Measurements from ENCODE around the gene SLC25A1. TPM values are rescaled to one million over a fixed set of nuclear protein-coding genes. Genes with fewer than 3 reads are reported as not detected.

SLC25A1 gene
- polyA plus RNA-seq, 1 of the 3 experiments (the other 2 are of a cell fraction), result 44.7 TPM

- DNase-seq, result no peak
Measured at GRCh38 chr22:19182472-19183157, 4.1 kb upstream of the SLC25A1 start.

GRCh38 chr22:19181786-19182471 lies 3.4 kb upstream of the SLC25A1 start:
- CTCF ChIA-PET, result interaction anchor here (0.6 to 1.3 kb wide), 2 partner anchors 106 to 109 kb away, joined by 3 to 5 read pairs; partner anchors contain the start of gene CLTCL1
- Histone ChIP-seq H3K79me2 (ENCODE audit: insufficient read depth) (peaks cover 11% of the 10 kb centered on the region), H3K9me3 (no peaks in the 10 kb centered on the region), H3K4me1 (ENCODE audit: control insufficient read depth in 1 of 2, insufficient read depth in 2 of 2, low read depth in 1 of 2, low read length in 1 of 2) (peaks cover 6 to 18% of the 10 kb centered on the region in 2 experiments; a peak in 1 of 4 replicates), H3K9ac (no peak overlapping the region), H3K4me3 (ENCODE audit: low read depth in 2 of 2, low read length in 1 of 2) (no peak overlapping the region), H3K9me2 (no peaks in the 10 kb centered on the region), H3K36me3 (replicated peaks in 1 of 2; ENCODE audit: control insufficient read depth in 1 of 2, insufficient read depth in 2 of 2, low read length in 1 of 2) (peaks cover 0 to under 1% of the 10 kb centered on the region in 2 experiments), H4K20me1 (ENCODE audit: insufficient read depth) (no peaks in the 10 kb centered on the region), H3K27me3 (ENCODE audit: insufficient read depth) (no peaks in the 10 kb centered on the region), H3K27ac (ENCODE audit: low read depth in 2 of 2, low read length in 1 of 2) (no peak overlapping the region), H3K4me2 (no peak overlapping the region), H3F3A (replicated peaks; ENCODE audit: insufficient read depth) (peaks cover 4% of the 10 kb centered on the region), H2AFZ (ENCODE audit: low read depth) (no peak overlapping the region)
- no peak for DNase-seq
- TF ChIP-seq NFIC (IDR thresholded peaks at IDR 0.05; ENCODE audit: borderline replicate concordance), result no peak
- TF ChIP-seq NRF1 (IDR thresholded peaks at IDR 0.05; ENCODE audit: low read depth, low read length), result no peak
- no peak for TF ChIP-seq JUND (IDR thresholded peaks at IDR 0.05)
- TF ChIP-seq GATA2 (CRISPR knock-in tag; IDR thresholded peaks at IDR 0.05), result no peak
- no peak for TF ChIP-seq EZH2phosphoT487 (IDR thresholded peaks at IDR 0.05; ENCODE audit: borderline replicate concordance, low read depth)
- no peak for TF ChIP-seq RXRA (IDR thresholded peaks at IDR 0.05; ENCODE audit: borderline replicate concordance, low read depth)
- TF ChIP-seq CHD2 (IDR thresholded peaks at IDR 0.05; ENCODE audit: low read length, partially characterized antibody), result no peak
- TF ChIP-seq SIN3A (IDR thresholded peaks at IDR 0.05; ENCODE audit: borderline replicate concordance, low read depth, low read length), result no peak
- TF ChIP-seq, protein P1, sequence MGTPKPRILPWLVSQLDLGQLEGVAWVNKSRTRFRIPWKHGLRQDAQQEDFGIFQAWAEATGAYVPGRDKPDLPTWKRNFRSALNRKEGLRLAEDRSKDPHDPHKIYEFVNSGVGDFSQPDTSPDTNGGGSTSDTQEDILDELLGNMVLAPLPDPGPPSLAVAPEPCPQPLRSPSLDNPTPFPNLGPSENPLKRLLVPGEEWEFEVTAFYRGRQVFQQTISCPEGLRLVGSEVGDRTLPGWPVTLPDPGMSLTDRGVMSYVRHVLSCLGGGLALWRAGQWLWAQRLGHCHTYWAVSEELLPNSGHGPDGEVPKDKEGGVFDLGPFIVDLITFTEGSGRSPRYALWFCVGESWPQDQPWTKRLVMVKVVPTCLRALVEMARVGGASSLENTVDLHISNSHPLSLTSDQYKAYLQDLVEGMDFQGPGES (IDR thresholded peaks at IDR 0.05; ENCODE audit: low read depth, low read length), result no peak
- TF ChIP-seq MAX (IDR thresholded peaks at IDR 0.05; ENCODE audit: low read depth), result no peak
- no peak for TF ChIP-seq POLR2AphosphoS5 (IDR thresholded peaks at IDR 0.05; ENCODE audit: low read depth, low read length)
- TF ChIP-seq YY1 (IDR thresholded peaks at IDR 0.05; ENCODE audit: low read depth), result no peak
- TF ChIP-seq RCOR1 (IDR thresholded peaks at IDR 0.05; ENCODE audit: low read length), result no peak
- TF ChIP-seq, protein P2, sequence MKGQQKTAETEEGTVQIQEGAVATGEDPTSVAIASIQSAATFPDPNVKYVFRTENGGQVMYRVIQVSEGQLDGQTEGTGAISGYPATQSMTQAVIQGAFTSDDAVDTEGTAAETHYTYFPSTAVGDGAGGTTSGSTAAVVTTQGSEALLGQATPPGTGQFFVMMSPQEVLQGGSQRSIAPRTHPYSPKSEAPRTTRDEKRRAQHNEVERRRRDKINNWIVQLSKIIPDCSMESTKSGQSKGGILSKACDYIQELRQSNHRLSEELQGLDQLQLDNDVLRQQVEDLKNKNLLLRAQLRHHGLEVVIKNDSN (IDR thresholded peaks at IDR 0.05; ENCODE audit: borderline replicate concordance, low read depth), result no peak
- 72% methylated on average over 11 of the region's 12 CpGs for WGBS (ENCODE audit: low lambda C conversion rate)
- POLR2A ChIA-PET, result no interaction called here

More at GRCh38 chr22:19182472-19183157, 4.1 kb upstream of the SLC25A1 start:
- Histone ChIP-seq H3K27ac (ENCODE audit: low read depth in 2 of 2, low read length in 1 of 2) (no peak overlapping the region), H3F3A (replicated peaks; ENCODE audit: insufficient read depth) (peaks cover 4% of the 10 kb centered on the region), H3K27me3 (ENCODE audit: insufficient read depth) (no peaks in the 10 kb centered on the region), H3K9ac (no peak overlapping the region), H3K9me2 (no peaks in the 10 kb centered on the region), H3K9me3 (no peaks in the 10 kb centered on the region), H3K79me2 (ENCODE audit: insufficient read depth) (peaks cover 4% of the 10 kb centered on the region), H3K4me1 (ENCODE audit: control insufficient read depth in 1 of 2, insufficient read depth in 2 of 2, low read depth in 1 of 2, low read length in 1 of 2) (peaks cover 0 to 11% of the 10 kb centered on the region in 2 experiments; a peak in 1 of 4 replicates), H4K20me1 (ENCODE audit: insufficient read depth) (no peaks in the 10 kb centered on the region), H3K36me3 (replicated peaks in 1 of 2; ENCODE audit: control insufficient read depth in 1 of 2, insufficient read depth in 2 of 2, low read length in 1 of 2) (peaks cover 0 to 1% of the 10 kb centered on the region in 2 experiments), H2AFZ (ENCODE audit: low read depth) (no peak overlapping the region), H3K4me2 (no peak overlapping the region), H3K4me3 (ENCODE audit: low read depth in 2 of 2, low read length in 1 of 2) (no peak overlapping the region)
- CTCF ChIA-PET, result interaction anchor here (1.3 to 1.5 kb wide), 2 partner anchors 104 to 109 kb away, joined by 3 to 5 read pairs; partner anchors contain the start of gene CLTCL1
- POLR2A ChIA-PET, result no interaction called here
- 55% methylated on average over 4 of the region's 9 CpGs for WGBS (ENCODE audit: low lambda C conversion rate)
- TF ChIP-seq, protein P3, sequence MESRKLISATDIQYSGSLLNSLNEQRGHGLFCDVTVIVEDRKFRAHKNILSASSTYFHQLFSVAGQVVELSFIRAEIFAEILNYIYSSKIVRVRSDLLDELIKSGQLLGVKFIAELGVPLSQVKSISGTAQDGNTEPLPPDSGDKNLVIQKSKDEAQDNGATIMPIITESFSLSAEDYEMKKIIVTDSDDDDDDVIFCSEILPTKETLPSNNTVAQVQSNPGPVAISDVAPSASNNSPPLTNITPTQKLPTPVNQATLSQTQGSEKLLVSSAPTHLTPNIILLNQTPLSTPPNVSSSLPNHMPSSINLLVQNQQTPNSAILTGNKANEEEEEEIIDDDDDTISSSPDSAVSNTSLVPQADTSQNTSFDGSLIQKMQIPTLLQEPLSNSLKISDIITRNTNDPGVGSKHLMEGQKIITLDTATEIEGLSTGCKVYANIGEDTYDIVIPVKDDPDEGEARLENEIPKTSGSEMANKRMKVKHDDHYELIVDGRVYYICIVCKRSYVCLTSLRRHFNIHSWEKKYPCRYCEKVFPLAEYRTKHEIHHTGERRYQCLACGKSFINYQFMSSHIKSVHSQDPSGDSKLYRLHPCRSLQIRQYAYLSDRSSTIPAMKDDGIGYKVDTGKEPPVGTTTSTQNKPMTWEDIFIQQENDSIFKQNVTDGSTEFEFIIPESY (IDR thresholded peaks at IDR 0.05; ENCODE audit: borderline replicate concordance, low read depth), result no peak
